Epithelial cell of proximal tubule (primary cell): ENCODE data around the gene HMOX2. TPM values are rescaled to one million over a fixed set of nuclear protein-coding genes. Genes with fewer than 3 reads are reported as not detected.
A peak's percentile ranks its signal among the peaks of the same experiment; 100 is the strongest.

Experiments
- DNase-seq: peaks from one replicate; pipeline ENCODE4 v3.0.0-alpha.2; 2011; ENCODE audit warnings: low read depth
- H3K4me3 ChIP-seq: 2 replicates; pipeline ENCODE4 v1.5.1; 2011; ENCODE audit warnings: low read depth, mild to moderate bottlenecking, low read length
- CTCF ChIP-seq: conservative IDR thresholded peaks from 2 replicates; pipeline ENCODE4 v1.5.1; 2012; ENCODE audit warnings: low read depth, mild to moderate bottlenecking, low read length
- total RNA-seq: library from RNA; depleted of rRNA; stranded (reverse); fragments of >200 nt; gene quantifications from 2 replicates; pipeline ENCODE4 v1.2.3, GENCODE V29; 2015

HMOX2 gene
- total RNA-seq, 1 donor from 2014 or later: 75.9 TPM

GRCh38 chr16:4508806-4509205, 32.6 kb downstream of the HMOX2 start:
- no peak for TF ChIP-seq CTCF
- no peak overlapping the region for H3K4me3 ChIP-seq
- DNase-seq: no peak

- DNase-seq: no peak
- no peak for TF ChIP-seq CTCF
- no peak overlapping the region for H3K4me3 ChIP-seq
Measured at GRCh38 chr16:4509420-4509819, 33.2 kb downstream of the HMOX2 start.

- TF ChIP-seq CTCF: no peak
- no peak overlapping the region for H3K4me3 ChIP-seq
- DNase-seq: no peak
Measured at GRCh38 chr16:4510131-4510530, 33.9 kb downstream of the HMOX2 start.

- H3K4me3 ChIP-seq: no peak overlapping the region
- no peak for DNase-seq
- no peak for TF ChIP-seq CTCF
Measured at GRCh38 chr16:4510747-4511426, 34.7 kb downstream of the HMOX2 start.

- DNase-seq: no peak
- TF ChIP-seq CTCF: peak; percentile 68
- no peak overlapping the region for H3K4me3 ChIP-seq
Measured at GRCh38 chr16:4511441-4512082, 35.4 kb downstream of the HMOX2 start.

- no peak for TF ChIP-seq CTCF
- H3K4me3 ChIP-seq: no peak overlapping the region
- no peak for DNase-seq
Measured at GRCh38 chr16:4512473-4512872, 36.3 kb downstream of the HMOX2 start.
